Right lobe of liver (tissue), 4 donors: ENCODE results near the gene ANLN.

Experiments used
- CTCF ChIP-seq, 4 donors: fragments of 200-600 bp in 3 of 4; fragments of 450-650 bp in 1 of 4; IDR thresholded peaks; one replicate each; pipeline versions ENCODE4 v1.5.1 to v1.8.0; 2016 to 2022; ENCODE audit warnings: antibody characterized with exemption in 4 of 4, mild to moderate bottlenecking in 2 of 4
- POLR2A ChIP-seq: fragments of 450-650 bp; IDR thresholded peaks from one replicate; pipeline ENCODE4 v1.6.1; 2017; ENCODE audit warnings: antibody characterized with exemption, mild to moderate bottlenecking
- donor health status: DM: no; HTN: no; CAD: no.
- donor health status: DM: no; HTN: no; CAD: no.
- donor health status: DM: no; HTN: yes; CAD: no.

- TF ChIP-seq CTCF (IDR thresholded peaks at IDR 0.05) (no peak), POLR2A (no peak)
Observed at GRCh38 chr7:36460811-36461429, 71.3 kb downstream of the ANLN start.
